22Rv1 (cell line): ENCODE results near the gene CNTF.

ENCODE experiments used
- ZFX ChIP-seq: fragments of 450-650 bp; IDR thresholded peaks from 2 replicates; pipeline ENCODE4 v1.6.1; 2017; ENCODE audit warnings: antibody characterized with exemption, borderline replicate concordance
- TF ChIP-seq, protein P1 (sequence below): fragments of 450-650 bp; IDR thresholded peaks from 2 replicates; pipeline ENCODE4 v1.5.1; 2017; ENCODE audit warnings: mild to moderate bottlenecking

DNA sequence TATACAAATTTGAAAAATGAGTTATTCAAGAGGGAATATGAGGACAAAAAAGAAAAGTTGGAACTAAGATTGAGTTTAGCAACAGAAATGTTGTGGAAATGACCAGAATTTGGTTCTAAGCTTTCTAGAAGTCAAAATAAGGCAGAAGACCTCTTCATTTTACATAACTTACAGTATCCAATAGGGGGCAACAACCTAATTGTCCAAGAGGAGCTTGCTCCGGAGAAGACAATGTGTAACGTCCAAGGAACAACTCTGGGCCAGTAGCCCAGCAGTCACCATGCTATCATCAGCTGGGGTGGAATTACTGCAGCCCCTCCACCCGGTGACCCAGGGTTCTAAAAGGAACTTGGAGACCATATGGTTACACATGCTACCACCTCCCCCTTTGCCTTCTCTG is 14.1 kb downstream of the CNTF start:
- TF ChIP-seq, protein P1, sequence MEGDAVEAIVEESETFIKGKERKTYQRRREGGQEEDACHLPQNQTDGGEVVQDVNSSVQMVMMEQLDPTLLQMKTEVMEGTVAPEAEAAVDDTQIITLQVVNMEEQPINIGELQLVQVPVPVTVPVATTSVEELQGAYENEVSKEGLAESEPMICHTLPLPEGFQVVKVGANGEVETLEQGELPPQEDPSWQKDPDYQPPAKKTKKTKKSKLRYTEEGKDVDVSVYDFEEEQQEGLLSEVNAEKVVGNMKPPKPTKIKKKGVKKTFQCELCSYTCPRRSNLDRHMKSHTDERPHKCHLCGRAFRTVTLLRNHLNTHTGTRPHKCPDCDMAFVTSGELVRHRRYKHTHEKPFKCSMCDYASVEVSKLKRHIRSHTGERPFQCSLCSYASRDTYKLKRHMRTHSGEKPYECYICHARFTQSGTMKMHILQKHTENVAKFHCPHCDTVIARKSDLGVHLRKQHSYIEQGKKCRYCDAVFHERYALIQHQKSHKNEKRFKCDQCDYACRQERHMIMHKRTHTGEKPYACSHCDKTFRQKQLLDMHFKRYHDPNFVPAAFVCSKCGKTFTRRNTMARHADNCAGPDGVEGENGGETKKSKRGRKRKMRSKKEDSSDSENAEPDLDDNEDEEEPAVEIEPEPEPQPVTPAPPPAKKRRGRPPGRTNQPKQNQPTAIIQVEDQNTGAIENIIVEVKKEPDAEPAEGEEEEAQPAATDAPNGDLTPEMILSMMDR: no peak
- no peak for TF ChIP-seq ZFX
